ENCODE results near the gene EMILIN1. TPM values are rescaled to one million over a fixed set of nuclear protein-coding genes. Genes with fewer than 3 reads are reported as not detected.
"Not testable (repeated sequence)": the region's sequence is repeated elsewhere in the genome, so short reads cannot be mapped to it uniquely, and the experiment has no call there.

EMILIN1 gene
- total RNA-seq, 1 donor from 2014 or later: 13.8 TPM

- no peak for DNase-seq (ENCODE audit: low read depth, low spot score)
Measured at GRCh38 chr2:27092696-27093429, 14.4 kb downstream of the EMILIN1 start.

GRCh38 chr2:27093430-27094352 lies 15.3 kb downstream of the EMILIN1 start:
- no peak for DNase-seq (ENCODE audit: low read depth, low spot score)

- no peak for DNase-seq (ENCODE audit: low read depth, low spot score)
Measured at GRCh38 chr2:27094353-27094984, 16.1 kb downstream of the EMILIN1 start.

- DNase-seq (ENCODE audit: low read depth, low spot score): no peak
Measured at GRCh38 chr2:27095427-27095744, 17.0 kb downstream of the EMILIN1 start.

GRCh38 chr2:27095745-27096651 lies 17.6 kb downstream of the EMILIN1 start:
- no peak for DNase-seq (ENCODE audit: low read depth, low spot score)

GRCh38 chr2:27096748-27097297 lies 18.4 kb downstream of the EMILIN1 start:
- DNase-seq (ENCODE audit: low read depth, low spot score): no peak

- no peak for DNase-seq (ENCODE audit: low read depth, low spot score)
Measured at GRCh38 chr2:27097341-27097740, 18.9 kb downstream of the EMILIN1 start.

DNA sequence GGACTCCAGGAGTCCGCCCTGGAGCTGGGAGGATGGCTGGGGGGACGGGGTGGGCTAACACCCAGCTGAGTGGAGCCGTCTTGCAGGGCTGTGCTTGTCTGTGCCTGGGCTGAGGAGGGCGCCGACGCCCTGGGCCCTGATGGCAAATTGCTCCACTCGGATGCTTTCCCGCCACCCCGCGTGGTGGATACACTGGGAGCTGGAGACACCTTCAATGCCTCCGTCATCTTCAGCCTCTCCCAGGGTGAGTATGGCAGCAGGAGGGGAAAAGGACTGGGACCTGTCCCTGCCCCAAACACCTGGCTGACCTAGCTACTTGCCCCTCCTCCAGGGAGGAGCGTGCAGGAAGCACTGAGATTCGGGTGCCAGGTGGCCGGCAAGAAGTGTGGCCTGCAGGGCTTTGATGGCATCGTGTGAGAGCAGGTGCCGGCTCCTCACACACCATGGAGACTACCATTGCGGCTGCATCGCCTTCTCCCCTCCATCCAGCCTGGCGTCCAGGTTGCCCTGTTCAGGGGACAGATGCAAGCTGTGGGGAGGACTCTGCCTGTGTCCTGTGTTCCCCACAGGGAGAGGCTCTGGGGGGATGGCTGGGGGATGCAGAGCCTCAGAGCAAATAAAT lies 21.0 kb downstream of the EMILIN1 start:
- DNase-seq (ENCODE audit: low read depth, low spot score): no peak

GRCh38 chr2:27100036-27100435 lies 21.6 kb downstream of the EMILIN1 start:
- no peak for DNase-seq (ENCODE audit: low read depth, low spot score)

DNA sequence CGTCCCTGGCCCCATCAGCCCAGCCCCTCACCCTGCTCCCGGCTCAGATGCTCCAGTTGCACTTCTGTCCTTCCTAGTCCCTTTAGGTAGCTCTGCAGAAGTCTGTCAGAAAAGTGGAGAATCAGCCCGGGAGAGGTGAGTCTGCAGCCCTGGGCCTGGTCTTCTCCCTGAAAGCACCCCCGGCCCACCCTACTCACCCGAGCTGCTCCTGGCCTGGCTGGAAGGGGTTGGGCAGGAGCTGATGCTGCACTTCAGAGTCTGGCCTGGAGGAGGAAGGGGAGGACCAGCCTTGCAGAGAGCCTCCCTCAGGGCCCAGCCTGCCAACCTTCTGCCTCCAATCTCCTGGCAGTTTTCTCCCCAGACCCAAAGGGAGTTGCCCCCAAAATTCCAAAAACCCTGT lies 23.9 kb downstream of the EMILIN1 start:
- no peak for DNase-seq (ENCODE audit: low read depth, low spot score)

GRCh38 chr2:27105981-27106380 lies 27.6 kb downstream of the EMILIN1 start:
- no peak for DNase-seq (ENCODE audit: low read depth, low spot score)

GRCh38 chr2:27108221-27108620 lies 29.8 kb downstream of the EMILIN1 start:
- no peak for DNase-seq (ENCODE audit: low read depth, low spot score)

- DNase-seq (ENCODE audit: low read depth, low spot score): no peak
Measured at GRCh38 chr2:27109083-27109482, 30.7 kb downstream of the EMILIN1 start.

GRCh38 chr2:27110603-27111352 lies 32.4 kb downstream of the EMILIN1 start:
- not testable (repeated sequence) for DNase-seq (ENCODE audit: low read depth, low spot score)

- DNase-seq (ENCODE audit: low read depth, low spot score): not testable (repeated sequence)
Measured at GRCh38 chr2:27111392-27112078, 33.1 kb downstream of the EMILIN1 start.

DNA sequence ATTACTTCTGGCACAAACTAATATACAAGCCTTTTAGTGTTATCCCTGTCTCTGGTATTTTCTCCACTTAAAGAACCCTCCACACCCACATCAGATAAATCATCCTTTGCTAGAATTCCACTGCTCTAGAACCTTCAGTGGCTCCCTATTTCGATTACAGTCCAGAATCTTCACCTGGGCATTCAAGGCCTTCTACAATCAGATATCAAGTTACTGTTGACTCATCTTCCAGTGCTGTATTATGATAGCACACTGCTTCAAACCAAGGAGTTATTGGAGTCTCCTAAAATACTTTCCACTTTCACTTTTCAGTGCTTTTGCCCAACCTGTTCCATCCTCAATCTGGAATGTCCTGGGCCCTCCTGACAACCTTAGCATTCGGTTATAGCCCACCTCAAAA lies 37.1 kb downstream of the EMILIN1 start:
- no peak for DNase-seq (ENCODE audit: low read depth, low spot score)

- DNase-seq (ENCODE audit: low read depth, low spot score): no peak
Measured at GRCh38 chr2:27117995-27118524, 39.6 kb downstream of the EMILIN1 start.

- no peak for DNase-seq (ENCODE audit: low read depth, low spot score)
Measured at GRCh38 chr2:27118525-27119329, 40.3 kb downstream of the EMILIN1 start, which contains the start of gene CGREF1. Gene CGREF1, minus strand, starts transcription at chr2:27119128. Its CDS starts 14,762 bp downstream, at chr2:27104366.

Data from pulmonary artery endothelial cell (primary cell).